Gastroesophageal sphincter (tissue), 3 donors: ENCODE data around the gene RFNG.
A peak's percentile ranks its signal among the peaks of the same experiment; 100 is the strongest.

Experiments used
- CTCF ChIP-seq, 4 experiments: fragments of 200-600 bp in 2 of 4; fragments of 450-650 bp in 2 of 4; sonication (generic) in 1 of 4; IDR thresholded peaks; one replicate each; pipeline ENCODE4 v1.5.1; 2017 to 2019; ENCODE audit warnings: antibody characterized with exemption in 4 of 4, mild to moderate bottlenecking in 2 of 4, moderate library complexity in 2 of 4
- EP300 ChIP-seq: sonication (generic); formaldehyde crosslinking; IDR thresholded peaks from one replicate; pipeline ENCODE4 v1.6.1; 2017; ENCODE audit warnings: antibody characterized with exemption, mild to moderate bottlenecking
- POLR2A ChIP-seq, 2 donors: fragments of 450-650 bp; IDR thresholded peaks; one replicate each; pipeline ENCODE4 v1.6.1; 2017; ENCODE audit warnings: antibody characterized with exemption in 2 of 2, mild to moderate bottlenecking in 2 of 2, moderate library complexity in 1 of 2
- POLR2AphosphoS5 ChIP-seq: sonication (generic); formaldehyde crosslinking; IDR thresholded peaks from one replicate; pipeline ENCODE4 v1.6.1; 2017; ENCODE audit warnings: antibody characterized with exemption

- peak in 3 of 4 experiments; percentile 44 to 75 (median 54) for TF ChIP-seq CTCF (IDR thresholded peaks at IDR 0.05)
- TF ChIP-seq POLR2A (IDR thresholded peaks at IDR 0.05): no peak
- TF ChIP-seq POLR2AphosphoS5: no peak
- no peak for TF ChIP-seq EP300
Observed at GRCh38 chr17:82019690-82020571, 31.7 kb downstream of the RFNG start.
